Bronchial epithelial cell (primary cell): ENCODE data around the gene BCL2L1. TPM values are rescaled to one million over a fixed set of nuclear protein-coding genes. Genes with fewer than 3 reads are reported as not detected.

ENCODE experiments used
- DNase-seq: peaks from one replicate; pipeline ENCODE4 v3.0.0-alpha.2; 2010; ENCODE audit warnings: low read depth
- FAIRE-seq: peaks from 2 replicates; lab custom pipeline; 2011; peaks lifted over from hg19 to GRCh38; lab: Jason Lieb, UNC
- H3K27me3 ChIP-seq: 2 replicates; pipeline ENCODE4 v1.5.1; 2011; ENCODE audit warnings: low read length; ENCODE audit not compliant: control insufficient read depth, insufficient read depth
- H3K36me3 ChIP-seq: 2 replicates; pipeline ENCODE4 v1.5.1; 2011; ENCODE audit warnings: low read length; ENCODE audit not compliant: control insufficient read depth, insufficient read depth
- H3K4me3 ChIP-seq: 2 replicates; pipeline ENCODE4 v1.5.1; 2011; ENCODE audit warnings: mild to moderate bottlenecking, low read depth, low read length, control low read depth
- total RNA-seq: library from RNA; depleted of rRNA; stranded (reverse); fragments of >200 nt; gene quantifications from 2 replicates; pipeline ENCODE4 v1.2.1, GENCODE V29; 2014
- TF ChIP-seq, protein P1 (sequence below): IDR thresholded peaks from 2 replicates; pipeline ENCODE4 v1.5.1; 2011; ENCODE audit warnings: mild to moderate bottlenecking, moderate library complexity, low read length, control low read depth, inconsistent platforms; ENCODE audit not compliant: insufficient read depth, severe bottlenecking

BCL2L1 gene
- total RNA-seq, 1 donor from 2014 or later, result 93.5 TPM

DNA sequence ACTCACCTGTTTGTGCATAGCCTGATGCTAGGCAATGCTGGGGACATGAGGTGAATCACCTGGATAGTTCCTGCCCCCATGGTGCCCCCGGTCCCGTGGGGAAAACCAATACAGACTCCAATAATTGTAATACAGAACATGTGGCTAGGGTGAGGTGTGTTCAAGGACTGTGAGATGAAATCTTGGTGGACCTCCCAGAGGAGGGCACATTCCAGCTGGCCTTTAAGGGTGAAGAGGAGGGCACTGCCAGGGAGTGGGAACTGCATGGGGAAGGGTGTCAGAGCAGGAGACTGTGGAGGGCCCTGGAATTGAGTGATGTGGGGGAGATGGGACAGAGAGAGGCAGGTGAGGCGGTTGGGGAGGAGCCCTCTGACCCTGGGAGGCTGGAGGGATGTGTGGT, 82.4 kb downstream of the BCL2L1 start:
- DNase-seq (no peak), FAIRE-seq (no peak)
- Histone ChIP-seq H3K4me3 (no peak overlapping the region), H3K36me3 (no peaks in the 10 kb centered on the region), H3K27me3 (peaks cover 6% of the 10 kb centered on the region)
- TF ChIP-seq, protein P1, sequence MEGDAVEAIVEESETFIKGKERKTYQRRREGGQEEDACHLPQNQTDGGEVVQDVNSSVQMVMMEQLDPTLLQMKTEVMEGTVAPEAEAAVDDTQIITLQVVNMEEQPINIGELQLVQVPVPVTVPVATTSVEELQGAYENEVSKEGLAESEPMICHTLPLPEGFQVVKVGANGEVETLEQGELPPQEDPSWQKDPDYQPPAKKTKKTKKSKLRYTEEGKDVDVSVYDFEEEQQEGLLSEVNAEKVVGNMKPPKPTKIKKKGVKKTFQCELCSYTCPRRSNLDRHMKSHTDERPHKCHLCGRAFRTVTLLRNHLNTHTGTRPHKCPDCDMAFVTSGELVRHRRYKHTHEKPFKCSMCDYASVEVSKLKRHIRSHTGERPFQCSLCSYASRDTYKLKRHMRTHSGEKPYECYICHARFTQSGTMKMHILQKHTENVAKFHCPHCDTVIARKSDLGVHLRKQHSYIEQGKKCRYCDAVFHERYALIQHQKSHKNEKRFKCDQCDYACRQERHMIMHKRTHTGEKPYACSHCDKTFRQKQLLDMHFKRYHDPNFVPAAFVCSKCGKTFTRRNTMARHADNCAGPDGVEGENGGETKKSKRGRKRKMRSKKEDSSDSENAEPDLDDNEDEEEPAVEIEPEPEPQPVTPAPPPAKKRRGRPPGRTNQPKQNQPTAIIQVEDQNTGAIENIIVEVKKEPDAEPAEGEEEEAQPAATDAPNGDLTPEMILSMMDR, result no peak

DNA sequence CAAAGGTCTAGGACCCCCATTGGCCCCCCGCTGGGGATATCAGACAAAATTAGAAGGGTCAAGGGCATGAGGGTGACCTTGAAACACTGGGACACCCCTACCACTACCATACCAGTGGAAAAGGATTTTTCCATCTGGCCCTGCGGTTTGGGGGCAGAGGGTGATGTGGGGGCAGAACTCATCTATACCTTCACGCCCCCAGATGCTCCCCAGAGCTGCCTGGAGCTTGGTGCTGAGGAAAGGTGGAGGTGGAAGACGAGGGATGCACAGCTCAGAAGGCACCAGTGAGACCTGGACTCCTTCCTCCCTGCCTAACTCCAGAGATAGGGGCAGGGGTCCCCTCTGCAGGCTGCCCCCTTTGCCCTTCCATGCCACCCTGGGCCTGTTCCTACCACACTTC, 83.9 kb downstream of the BCL2L1 start:
- FAIRE-seq (no peak), DNase-seq (no peak)
- Histone ChIP-seq H3K27me3 (peaks cover 6% of the 10 kb centered on the region), H3K36me3 (no peaks in the 10 kb centered on the region), H3K4me3 (no peak overlapping the region)
- TF ChIP-seq, protein P1, result no peak

DNA sequence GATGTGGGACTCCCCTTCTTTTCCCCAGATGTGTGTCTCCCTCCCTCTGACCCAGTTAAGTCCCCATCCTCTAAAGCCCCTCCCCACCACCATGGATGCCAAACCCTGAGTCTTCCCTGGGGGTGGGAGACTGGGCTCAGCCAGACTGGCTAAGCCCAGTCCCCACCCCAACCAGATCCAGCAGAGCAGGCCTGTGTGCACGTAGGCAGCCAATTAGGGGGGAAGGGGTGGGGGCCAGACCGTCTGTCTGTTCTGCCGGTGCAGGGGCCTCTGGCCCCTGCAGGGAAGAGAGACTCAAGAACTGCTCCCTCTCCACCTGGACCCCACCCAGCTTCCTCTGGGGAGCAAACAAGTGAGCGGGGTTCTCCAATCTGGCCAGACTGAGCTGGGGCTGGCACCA, 84.4 kb downstream of the BCL2L1 start:
- FAIRE-seq, result no peak
- H3K27me3 ChIP-seq, result peaks cover 6% of the 10 kb centered on the region
- no peak for DNase-seq
- H3K36me3 ChIP-seq, result no peaks in the 10 kb centered on the region
- TF ChIP-seq, protein P1, result no peak
- no peak overlapping the region for H3K4me3 ChIP-seq

DNA sequence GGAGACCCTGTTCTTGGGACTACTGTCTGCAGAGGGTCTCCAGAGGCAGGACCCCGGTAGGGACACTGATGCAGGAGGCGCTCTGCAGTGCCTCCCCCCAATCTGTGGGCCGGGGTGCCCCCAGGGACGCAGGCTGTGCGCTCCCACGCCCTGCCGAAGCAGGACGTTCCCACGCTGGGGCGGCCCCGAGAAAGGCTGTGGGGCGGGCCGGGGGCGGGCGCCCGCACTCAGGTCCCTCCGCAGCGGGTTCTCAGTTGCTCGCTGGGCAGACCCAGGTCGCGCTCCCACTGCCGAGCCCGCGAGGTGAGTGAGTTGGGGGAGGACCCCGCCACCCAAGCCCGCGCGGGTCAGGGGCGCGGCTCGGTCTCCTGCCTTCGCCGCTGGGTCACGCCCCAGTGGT, 85.0 kb downstream of the BCL2L1 start, which contains the start of gene COX4I2:
Gene COX4I2, plus strand, starts transcription at position 253 of the 400 bp plus-strand sequence. CDS start 1,106 bp downstream, outside the sequence.
- no peak for DNase-seq
- Histone ChIP-seq H3K36me3 (no peaks in the 10 kb centered on the region), H3K4me3 (no peak within 1 kb of the TSS), H3K27me3 (peaks cover 6% of the 10 kb centered on the region)
- TF ChIP-seq, protein P1, result no peak
- no peak for FAIRE-seq

DNA sequence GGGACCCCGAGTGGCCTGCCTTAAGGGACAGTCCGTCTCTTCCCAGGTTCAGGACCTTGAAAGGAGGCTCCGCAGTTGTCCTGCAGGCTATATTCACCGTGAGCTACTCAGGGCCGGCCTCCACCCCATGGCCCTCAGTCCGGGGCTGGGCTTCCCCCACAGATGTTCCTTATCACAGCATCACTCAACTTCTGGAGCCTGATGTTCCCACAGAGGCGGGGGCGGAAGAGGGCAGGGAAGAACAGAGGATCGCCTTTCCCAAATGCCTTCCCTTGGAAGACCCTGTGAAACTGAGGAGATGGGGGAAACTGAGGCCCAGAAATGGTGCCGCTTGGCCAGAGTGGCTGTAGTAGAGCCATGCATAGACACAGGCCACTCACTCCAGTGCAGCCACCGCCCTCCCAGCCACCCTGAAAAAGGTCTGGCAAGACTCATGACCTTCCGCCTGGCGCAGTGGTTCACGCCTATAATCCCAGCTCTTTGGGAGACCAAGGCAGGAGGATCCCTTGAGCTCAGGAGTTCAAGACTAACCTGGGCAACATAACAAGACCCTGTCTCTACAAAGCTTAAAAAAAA, 89.2 kb downstream of the BCL2L1 start:
- Histone ChIP-seq H3K36me3 (no peaks in the 10 kb centered on the region), H3K4me3 (no peak overlapping the region), H3K27me3 (peaks cover 3% of the 10 kb centered on the region)
- DNase-seq, result no peak
- TF ChIP-seq, protein P1, result no peak
- FAIRE-seq, result no peak
